Type B pancreatic cell (in vitro differentiated cells): ENCODE data around the gene ZDHHC24. TPM values are rescaled to one million over a fixed set of nuclear protein-coding genes. Genes with fewer than 3 reads are reported as not detected.
A peak's percentile ranks its signal among the peaks of the same experiment; 100 is the strongest.
"Not testable (repeated sequence)": the region's sequence is repeated elsewhere in the genome, so short reads cannot be mapped to it uniquely, and the experiment has no call there.

Source experiments
- DNase-seq: peaks from one replicate; pipeline ENCODE4 v3.0.0; 2021; ENCODE audit warnings: mixed read lengths; ENCODE audit not compliant: unreplicated experiment; ENCODE audit errors: extremely low spot score
- H3K27ac Mint-ChIP-seq: 2 replicates; pipeline ENCODE4 v1.8.0; 2021; ENCODE audit warnings: mild to moderate bottlenecking, mixed read lengths
- H3K27me3 Mint-ChIP-seq: 2 replicates; pipeline ENCODE4 v1.8.0; 2021; ENCODE audit warnings: mixed read lengths
- H3K36me3 Mint-ChIP-seq: 2 replicates; pipeline ENCODE4 v1.8.0; 2021; ENCODE audit warnings: mixed read lengths
- H3K4me1 Mint-ChIP-seq: one replicate; pipeline ENCODE4 v1.8.0; 2021; ENCODE audit warnings: mixed read lengths; ENCODE audit not compliant: unreplicated experiment
- H3K4me3 Mint-ChIP-seq: 2 replicates; pipeline ENCODE4 v1.8.0; 2021; ENCODE audit warnings: mild to moderate bottlenecking, mixed read lengths
- H3K9me3 Mint-ChIP-seq: 2 replicates; pipeline ENCODE4 v1.8.0; 2021; ENCODE audit warnings: mixed read lengths
- CTCF ChIP-seq: fragments of 200-600 bp; sonication (generic); conservative IDR thresholded peaks from 2 replicates; pipeline ENCODE4 v1.5.0; 2021; ENCODE audit warnings: antibody characterized with exemption, mild to moderate bottlenecking
- total RNA-seq: library from RNA; stranded (reverse); gene quantifications from 2 replicates; pipeline ENCODE4 v1.2.1, GENCODE V29; 2021; ENCODE audit warnings: low replicate concordance

ZDHHC24 gene
- total RNA-seq, 1 donor from 2014 or later = 8.7 TPM

DNA sequence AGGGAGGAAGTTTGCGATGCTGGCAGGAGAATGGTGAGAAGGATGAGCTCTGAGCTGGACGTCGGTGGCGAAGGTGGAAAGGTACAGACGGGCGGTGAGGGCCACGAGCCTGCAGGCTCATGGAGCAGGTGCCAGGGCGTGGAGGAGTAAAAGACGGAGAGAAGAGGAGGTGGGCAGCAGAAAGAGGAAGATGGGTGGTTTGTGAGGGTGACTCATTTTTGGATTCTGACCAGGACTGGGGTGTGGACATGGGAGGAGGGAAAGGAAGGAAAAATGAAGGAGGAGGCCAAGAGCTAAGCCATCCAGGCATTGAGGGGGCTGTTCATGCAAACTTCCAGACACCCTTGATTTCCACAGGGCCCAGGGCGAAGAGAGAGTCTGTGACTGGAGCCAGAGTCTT is 3.5 kb downstream of the ZDHHC24 start:
- no peak for TF ChIP-seq CTCF
- DNase-seq = no peak
- H3K4me1 Mint-ChIP-seq = peaks cover 22% of the 10 kb centered on the region
- H3K4me3 Mint-ChIP-seq = peak overlapping the region; percentile 34
- H3K27ac Mint-ChIP-seq = no peak overlapping the region
- peaks cover 9% of the 10 kb centered on the region for H3K36me3 Mint-ChIP-seq
- H3K9me3 Mint-ChIP-seq = no peaks in the 10 kb centered on the region
- H3K27me3 Mint-ChIP-seq = no peaks in the 10 kb centered on the region

DNA sequence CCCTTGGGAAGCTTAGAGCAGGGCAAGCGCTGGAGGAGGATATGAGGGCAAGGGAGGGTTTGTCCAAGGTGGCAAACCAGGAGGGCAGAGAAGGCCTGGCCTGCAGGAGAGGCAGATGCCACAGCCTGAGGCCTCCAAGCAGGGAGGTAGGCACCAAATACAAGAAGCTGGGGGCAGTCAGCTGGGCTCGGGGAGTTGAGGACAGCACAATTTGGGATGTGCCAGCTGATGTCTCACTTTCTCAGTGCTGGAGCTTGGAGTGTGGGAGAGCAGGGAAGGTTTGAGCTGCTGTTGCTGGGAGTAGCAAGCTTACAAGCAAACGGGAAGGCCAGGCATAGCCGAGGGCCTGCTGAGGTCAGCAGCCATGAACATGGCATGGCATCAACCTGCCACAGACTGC is 4.0 kb downstream of the ZDHHC24 start:
- TF ChIP-seq CTCF = no peak
- peak overlapping the region; percentile 14 for H3K4me3 Mint-ChIP-seq
- no peaks in the 10 kb centered on the region for H3K27me3 Mint-ChIP-seq
- no peak for DNase-seq
- peaks cover 20% of the 10 kb centered on the region for H3K4me1 Mint-ChIP-seq
- no peak overlapping the region for H3K27ac Mint-ChIP-seq
- no peaks in the 10 kb centered on the region for H3K9me3 Mint-ChIP-seq
- peaks cover 9% of the 10 kb centered on the region for H3K36me3 Mint-ChIP-seq

DNA sequence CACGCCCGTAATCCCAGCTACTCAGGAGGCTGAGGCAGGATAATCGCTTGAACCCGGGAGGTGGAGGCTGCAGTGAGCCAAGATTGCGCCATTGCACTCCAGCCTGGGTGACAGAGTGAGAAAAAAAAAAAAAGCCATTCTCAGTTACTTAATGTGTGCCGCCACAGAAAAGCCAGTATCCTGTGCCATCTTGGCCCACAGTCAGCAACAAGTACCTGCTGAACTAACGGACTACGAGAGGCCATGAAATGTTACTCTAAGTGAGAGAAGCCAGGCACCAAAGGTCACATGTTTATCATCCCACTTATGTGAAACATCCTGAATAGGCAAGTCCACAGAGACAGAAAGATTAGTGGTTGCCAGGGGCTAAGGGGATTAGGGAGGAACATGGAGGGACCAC is 5.2 kb downstream of the ZDHHC24 start:
- H3K27ac Mint-ChIP-seq, DNase-seq, H3K4me3 Mint-ChIP-seq, H3K9me3 Mint-ChIP-seq, H3K27me3 Mint-ChIP-seq: not testable (repeated sequence)
- H3K36me3 Mint-ChIP-seq = peaks cover 14% of the 10 kb centered on the region
- peaks cover 20% of the 10 kb centered on the region for H3K4me1 Mint-ChIP-seq

DNA sequence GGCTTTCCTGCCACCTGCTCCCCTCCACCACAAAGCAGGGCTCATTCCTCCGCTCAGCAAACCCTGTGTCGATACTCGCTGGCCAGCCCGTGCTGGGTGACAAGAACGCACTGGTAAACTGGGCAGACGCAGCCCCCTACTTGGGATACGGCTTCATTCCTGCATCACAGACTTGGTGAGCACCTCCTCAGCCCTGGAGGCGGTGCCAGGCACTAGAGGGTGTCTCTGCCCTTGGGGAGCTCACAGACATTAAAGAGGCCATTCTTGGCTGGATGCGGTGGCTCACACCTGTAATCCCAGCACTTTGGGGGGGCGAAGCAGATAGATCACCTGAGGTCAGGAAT is 6.0 kb downstream of the ZDHHC24 start:
- Mint-ChIP-seq H3K27me3 (no peaks in the 10 kb centered on the region), H3K4me1 (peaks cover 15% of the 10 kb centered on the region), H3K4me3 (no peak overlapping the region), H3K27ac (no peak overlapping the region), H3K36me3 (peaks cover 16% of the 10 kb centered on the region), H3K9me3 (no peaks in the 10 kb centered on the region)
- no peak for TF ChIP-seq CTCF
- DNase-seq = no peak

DNA sequence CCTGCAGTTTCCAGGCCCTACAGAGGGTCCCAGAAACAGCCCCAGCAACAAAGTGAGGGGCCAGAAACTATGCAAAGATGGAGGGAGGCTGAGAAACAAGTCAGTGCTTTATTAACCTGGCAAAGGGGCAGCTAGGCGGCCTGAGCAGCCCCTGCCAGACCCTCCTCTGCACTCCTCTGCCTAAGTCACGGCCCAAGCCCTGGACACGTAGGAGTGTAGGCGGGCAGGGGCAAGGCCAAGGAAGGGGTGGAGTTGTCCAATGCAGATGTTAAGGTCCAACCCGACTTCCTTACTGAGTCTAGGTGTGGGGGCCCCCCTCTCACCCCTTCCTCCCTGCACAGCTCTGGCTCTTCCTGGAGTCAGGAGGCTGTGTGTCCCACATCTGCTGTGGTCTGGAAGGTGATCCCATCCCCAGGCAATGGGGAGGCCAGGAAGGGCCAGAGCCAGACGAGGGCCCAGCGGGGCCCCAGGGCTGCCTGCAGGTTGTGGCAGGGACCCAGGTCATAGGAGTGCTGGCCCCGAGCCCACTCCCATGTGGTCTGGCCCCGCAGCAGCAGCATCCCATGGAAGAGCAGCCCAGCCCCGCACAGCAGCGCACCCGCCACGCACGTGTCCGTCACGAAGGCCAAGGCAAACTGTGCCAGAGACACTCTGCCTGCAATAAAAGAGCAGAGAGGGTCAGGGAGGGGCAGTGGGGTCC is 6.5 kb downstream of the ZDHHC24 start:
- no peak for DNase-seq
- H3K36me3 Mint-ChIP-seq = peaks cover 16% of the 10 kb centered on the region
- TF ChIP-seq CTCF = no peak
- peaks cover 14% of the 10 kb centered on the region for H3K4me1 Mint-ChIP-seq
- H3K27ac Mint-ChIP-seq = no peak overlapping the region
- H3K27me3 Mint-ChIP-seq = no peaks in the 10 kb centered on the region
- no peak overlapping the region for H3K4me3 Mint-ChIP-seq
- no peaks in the 10 kb centered on the region for H3K9me3 Mint-ChIP-seq

GRCh38 chr11:66532784-66533183 is 13.1 kb downstream of the ZDHHC24 start:
- Mint-ChIP-seq H3K36me3 (peaks cover 7% of the 10 kb centered on the region), H3K4me1 (no peaks in the 10 kb centered on the region), H3K4me3 (no peak overlapping the region), H3K9me3 (no peaks in the 10 kb centered on the region), H3K27ac (no peak overlapping the region), H3K27me3 (no peaks in the 10 kb centered on the region)
- no peak for TF ChIP-seq CTCF
- no peak for DNase-seq
